OCI-LY3 (cell line): ENCODE measurements around the gene NEURL1.
"Not testable (repeated sequence)": the region's sequence is repeated elsewhere in the genome, so short reads cannot be mapped to it uniquely, and the experiment has no call there.

Source experiments
- H2AFZ ChIP-seq: fragments of 200-600, 300-600 bp; shearing (Covaris generic); 2 replicates; pipeline ENCODE4 v1.6.0; 2014; ENCODE audit warnings: antibody characterized with exemption, low read depth, low read length
- H3K27ac ChIP-seq: fragments of 200-600, 300-600 bp; sonication (generic); 2 replicates; pipeline ENCODE4 v1.5.1; 2014; ENCODE audit warnings: mild to moderate bottlenecking, low read length, moderate library complexity, mixed read lengths
- H3K27me3 ChIP-seq: fragments of 200-600, 300-600 bp; sonication (generic); 2 replicates; pipeline ENCODE4 v1.6.1; 2014; ENCODE audit warnings: low read depth, low read length, mixed read lengths
- H3K36me3 ChIP-seq: fragments of 200-600, 300-600 bp; sonication (generic); replicated peaks from 2 replicates; pipeline ENCODE3; 2014; ENCODE audit warnings: low read depth, low read length, mixed read lengths
- H3K4me1 ChIP-seq: fragments of 300-600, 200-600 bp; sonication (generic); 2 replicates; pipeline ENCODE4 v1.6.1; 2014; ENCODE audit warnings: low read length, mixed read lengths
- H3K4me2 ChIP-seq: fragments of 200-600, 300-600 bp; sonication (generic); 2 replicates; pipeline ENCODE4 v1.6.1; 2014; ENCODE audit warnings: low read length, mixed read lengths
- H3K4me3 ChIP-seq: fragments of 300-600, 200-600 bp; sonication (generic); 2 replicates; pipeline ENCODE4 v1.5.1; 2014; ENCODE audit warnings: antibody characterized with exemption, mild to moderate bottlenecking, low read length, moderate library complexity
- H3K79me2 ChIP-seq: fragments of 300-600, 200-600 bp; shearing (Covaris generic); 2 replicates; pipeline ENCODE4 v1.6.1; 2014; ENCODE audit warnings: mild to moderate bottlenecking, low read length, mixed read lengths
- H3K9ac ChIP-seq: fragments of 300-600, 200-600 bp; shearing (Covaris generic); 2 replicates; pipeline ENCODE4 v1.6.0; 2014; ENCODE audit warnings: mild to moderate bottlenecking, low read length, moderate library complexity
- H3K9me3 ChIP-seq: fragments of 200-600, 300-600 bp; shearing (Covaris generic); 2 replicates; pipeline ENCODE4 v1.6.1; 2014; ENCODE audit warnings: low read length, mixed read lengths; ENCODE audit not compliant: insufficient read depth
- H4K20me1 ChIP-seq: fragments of 200-600, 300-600 bp; sonication (generic); 2 replicates; pipeline ENCODE4 v1.6.1; 2016; ENCODE audit warnings: low read length, mixed read lengths; ENCODE audit not compliant: insufficient read depth
- CTCF ChIP-seq: fragments of 200-600, 300-600 bp; sonication (generic); IDR thresholded peaks from 2 replicates; pipeline ENCODE4 v1.5.1; 2014; ENCODE audit warnings: antibody characterized with exemption, low read length, low read depth
- EZH2phosphoT487 ChIP-seq: fragments of 200-600 bp; shearing (Covaris generic); IDR thresholded peaks from 2 replicates; pipeline ENCODE4 v1.6.1; 2018; ENCODE audit warnings: antibody characterized with exemption, mixed run types, low read depth

NEURL1 gene

GRCh38 chr10:103517234-103518085, 24.0 kb downstream of the NEURL1 start:
- Histone ChIP-seq H3K27ac (no peak overlapping the region), H3K4me3 (no peak overlapping the region), H2AFZ (no peak overlapping the region), H4K20me1 (no peaks in the 10 kb centered on the region), H3K79me2 (no peaks in the 10 kb centered on the region), H3K4me2 (no peak overlapping the region), H3K9ac (no peak overlapping the region), H3K27me3 (no peaks in the 10 kb centered on the region), H3K9me3 (no peaks in the 10 kb centered on the region), H3K4me1 (peaks cover 6% of the 10 kb centered on the region; the same call in 1 of the 2 replicates), H3K36me3 (no peaks in the 10 kb centered on the region)
- TF ChIP-seq CTCF (no peak), EZH2phosphoT487 (no peak)

- no peak overlapping the region for H2AFZ ChIP-seq
- H3K4me2 ChIP-seq = no peak overlapping the region
- no peaks in the 10 kb centered on the region for H3K79me2 ChIP-seq
- no peaks in the 10 kb centered on the region for H3K36me3 ChIP-seq
- peaks cover 12% of the 10 kb centered on the region; the same call in 1 of the 2 replicates for H3K4me1 ChIP-seq
- 0 out of 2 replicates have a peak, but pooled peaks cover 4% of the 10 kb centered on the region for H3K27me3 ChIP-seq
- no peaks in the 10 kb centered on the region for H3K9me3 ChIP-seq
- H3K27ac ChIP-seq = no peak overlapping the region
- TF ChIP-seq EZH2phosphoT487 (no peak), CTCF (no peak)
- H3K4me3 ChIP-seq = no peak overlapping the region
- H3K9ac ChIP-seq = no peak overlapping the region
- H4K20me1 ChIP-seq = no peaks in the 10 kb centered on the region
Observed at GRCh38 chr10:103519798-103520197, 26.3 kb downstream of the NEURL1 start.

- H3K36me3 ChIP-seq = not testable (repeated sequence)
Observed at GRCh38 chr10:103522006-103522405, 28.5 kb downstream of the NEURL1 start.

GRCh38 chr10:103523683-103524082, 30.2 kb downstream of the NEURL1 start:
- Histone ChIP-seq H2AFZ (no peak overlapping the region), H3K79me2 (no peaks in the 10 kb centered on the region), H3K4me1 (peaks cover 7% of the 10 kb centered on the region; the same call in 1 of the 2 replicates), H3K4me2 (no peak overlapping the region), H3K27me3 (0 out of 2 replicates have a peak, but pooled peaks cover 4% of the 10 kb centered on the region), H4K20me1 (no peaks in the 10 kb centered on the region), H3K4me3 (no peak overlapping the region), H3K9ac (no peak overlapping the region), H3K36me3 (no peaks in the 10 kb centered on the region), H3K27ac (no peak overlapping the region), H3K9me3 (no peaks in the 10 kb centered on the region)
- TF ChIP-seq CTCF = no peak

More at GRCh38 chr10:103522006-103522405, 28.5 kb downstream of the NEURL1 start:
- not testable (repeated sequence) for H3K4me3 ChIP-seq, H3K9ac ChIP-seq, H3K27me3 ChIP-seq, H3K27ac ChIP-seq, H3K4me1 ChIP-seq, H4K20me1 ChIP-seq, H2AFZ ChIP-seq, H3K79me2 ChIP-seq, H3K4me2 ChIP-seq, H3K9me3 ChIP-seq
